GM12891 (cell line): ENCODE results near the gene MAGEE1. TPM values are rescaled to one million over a fixed set of nuclear protein-coding genes. Genes with fewer than 3 reads are reported as not detected.

ENCODE experiments used
- DNase-seq: peaks from one replicate; pipeline ENCODE4 v3.0.0; 2011; ENCODE audit warnings: low spot score; ENCODE audit not compliant: insufficient read length
- FAIRE-seq: peaks from 2 replicates; lab custom pipeline; 2011; peaks lifted over from hg19 to GRCh38; lab: Jason Lieb, UNC
- PAX5 ChIP-seq: IDR thresholded peaks from 2 replicates; pipeline ENCODE4 v1.6.1; 2011; ENCODE audit warnings: low read length, moderate library complexity, mild to moderate bottlenecking; ENCODE audit not compliant: insufficient read depth, severe bottlenecking
- POLR2A ChIP-seq: IDR thresholded peaks from 2 replicates; pipeline ENCODE4 v1.6.1; 2011; ENCODE audit warnings: low read depth, low read length, control low read depth
- POLR2AphosphoS5 ChIP-seq: IDR thresholded peaks from 2 replicates; pipeline ENCODE4 v1.6.1; 2011; ENCODE audit warnings: low read depth, low read length, control low read depth
- POU2F2 ChIP-seq: IDR thresholded peaks from 2 replicates; pipeline ENCODE4 v1.6.1; 2011; ENCODE audit warnings: low read depth, mild to moderate bottlenecking, control low read depth, low read length, moderate library complexity
- SPI1 ChIP-seq: IDR thresholded peaks from 2 replicates; pipeline ENCODE4 v1.6.1; 2011; ENCODE audit warnings: low read depth, low read length, control low read depth
- TAF1 ChIP-seq: IDR thresholded peaks from 2 replicates; pipeline ENCODE4 v1.6.1; 2011; ENCODE audit warnings: low read depth, low read length, control low read depth
- polyA plus RNA-seq: library from polyadenylated mRNA; unstranded; fragments of >200 nt; gene quantifications from one replicate; pipeline ENCODE4 v1.2.1, GENCODE V29; 2012; ENCODE audit warnings: low read depth, missing spikeins, inconsistent platforms; ENCODE audit not compliant: missing spikeins

Gene MAGEE1
- 0.26 TPM for polyA plus RNA-seq

GRCh38 chrX:76427560-76428242 is at the start of gene MAGEE1:
MAGEE1 (plus strand) TSS chrX:76427710; CDS start chrX:76427931, 221 bp downstream.
- TF ChIP-seq POLR2AphosphoS5 (no peak), SPI1 (no peak), TAF1 (no peak), POU2F2 (no peak), PAX5 (no peak), POLR2A (no peak)
- DNase-seq (peak; percentile 31), FAIRE-seq (peak; percentile 99)

GRCh38 chrX:76398970-76399369 is 28.5 kb upstream of the MAGEE1 start:
- no peak for DNase-seq
- no peak for FAIRE-seq
- TF ChIP-seq POU2F2 = no peak
- no peak for TF ChIP-seq TAF1

GRCh38 chrX:76407795-76408194 is 19.7 kb upstream of the MAGEE1 start:
- FAIRE-seq (no peak), DNase-seq (no peak)
- TF ChIP-seq POU2F2 = no peak
- TF ChIP-seq PAX5 = no peak
- no peak for TF ChIP-seq POLR2A
- TF ChIP-seq SPI1 = no peak
- TF ChIP-seq POLR2AphosphoS5 = no peak
- no peak for TF ChIP-seq TAF1

GRCh38 chrX:76420237-76420636 is 7.3 kb upstream of the MAGEE1 start:
- TF ChIP-seq SPI1 (no peak), TAF1 (no peak), POU2F2 (no peak)
- DNase-seq (no peak), FAIRE-seq (no peak)

- no peak for TF ChIP-seq POLR2A
- TF ChIP-seq POU2F2 = no peak
- TF ChIP-seq TAF1 = no peak
- TF ChIP-seq POLR2AphosphoS5 = no peak
- TF ChIP-seq PAX5 = no peak
- no peak for TF ChIP-seq SPI1
- no peak for DNase-seq
- FAIRE-seq = peak; percentile 72
Observed at GRCh38 chrX:76428243-76429130, 977 bp downstream of the MAGEE1 start.

GRCh38 chrX:76433219-76433618 is 5.7 kb downstream of the MAGEE1 start:
- DNase-seq (no peak), FAIRE-seq (no peak)
- TF ChIP-seq SPI1 = no peak
- TF ChIP-seq PAX5 = no peak

GRCh38 chrX:76434103-76434741 is 6.7 kb downstream of the MAGEE1 start:
- DNase-seq (no peak), FAIRE-seq (no peak)
- no peak for TF ChIP-seq POLR2A
- no peak for TF ChIP-seq SPI1
- no peak for TF ChIP-seq POLR2AphosphoS5
- no peak for TF ChIP-seq TAF1
- TF ChIP-seq PAX5 = no peak
- TF ChIP-seq POU2F2 = no peak

GRCh38 chrX:76439188-76439587 is 11.7 kb downstream of the MAGEE1 start:
- FAIRE-seq = no peak
- DNase-seq = no peak
- no peak for TF ChIP-seq POU2F2
- no peak for TF ChIP-seq POLR2AphosphoS5
- peak; percentile 59 for TF ChIP-seq SPI1

GRCh38 chrX:76453737-76454406 is 26.4 kb downstream of the MAGEE1 start:
- DNase-seq (no peak), FAIRE-seq (no peak)

More at GRCh38 chrX:76453737-76454406, 26.4 kb downstream of the MAGEE1 start:
- TF ChIP-seq POLR2A = no peak
- TF ChIP-seq POLR2AphosphoS5 = no peak
- TF ChIP-seq PAX5 = no peak
- TF ChIP-seq SPI1 = no peak
- TF ChIP-seq POU2F2 = no peak
- no peak for TF ChIP-seq TAF1
